Heart left ventricle (tissue), 16 donors: ENCODE results near the gene PLEKHA1. TPM values are rescaled to one million over a fixed set of nuclear protein-coding genes. Genes with fewer than 3 reads are reported as not detected.
A peak's percentile ranks its signal among the peaks of the same experiment; 100 is the strongest.

Experiments
- ATAC-seq, 4 donors: fragments of 200-7000 bp; cut with Tn5 transposase; one replicate each; pipeline ENCODE4 v1.9.1; 2020 to 2022; ENCODE audit warnings: moderate library complexity in 4 of 4, mild to moderate bottlenecking in 3 of 4, moderate number of reproducible peaks in 1 of 4
- DNase-seq, 5 donors: peaks; one replicate each; pipeline ENCODE4 v3.0.0-alpha.2; 2020
- H3K27ac ChIP-seq, 12 donors: fragments of 200-600 bp; sonication (generic) in 4 of 12; one replicate each; pipeline versions ENCODE4 v1.5.0 to v1.8.0; 2016 to 2022; ENCODE audit warnings: mild to moderate bottlenecking in 2 of 12
- H3K27me3 ChIP-seq, 9 donors: fragments of 200-600 bp; sonication (generic) in 2 of 9; one replicate each; pipeline versions ENCODE4 v1.5.1 to v1.8.0; 2016 to 2022; ENCODE audit warnings: mild to moderate bottlenecking in 3 of 9
- H3K36me3 ChIP-seq, 9 donors: fragments of 200-600 bp; sonication (generic) in 2 of 9; one replicate each; pipeline versions ENCODE4 v1.5.0 to v1.8.0; 2018 to 2022; ENCODE audit warnings: mild to moderate bottlenecking in 2 of 9
- H3K4me1 ChIP-seq, 12 donors: fragments of 200-600 bp; sonication (generic) in 4 of 12; one replicate each; pipeline versions ENCODE4 v1.5.0 to v1.8.0; 2016 to 2022; ENCODE audit warnings: mild to moderate bottlenecking in 3 of 12
- H3K4me3 ChIP-seq, 12 donors: fragments of 200-600 bp; sonication (generic) in 4 of 12; one replicate each; pipeline versions ENCODE4 v1.5.0 to v1.8.0; 2017 to 2022; ENCODE audit warnings: mild to moderate bottlenecking in 9 of 12, moderate library complexity in 4 of 12
- H3K9me3 ChIP-seq, 12 donors: fragments of 200-600 bp; sonication (generic) in 4 of 12; one replicate each; pipeline versions ENCODE4 v1.5.0 to v1.8.0; 2016 to 2022; ENCODE audit warnings: mild to moderate bottlenecking in 1 of 12
- CTCF ChIP-seq, 12 donors: fragments of 200-600 bp; sonication (generic) in 4 of 12; IDR thresholded peaks; one replicate each; pipeline versions ENCODE4 v1.5.0 to v1.8.0; 2018 to 2022; ENCODE audit warnings: antibody characterized with exemption in 12 of 12, mild to moderate bottlenecking in 5 of 12
- POLR2A ChIP-seq, 2 donors: fragments of 450-650 bp; IDR thresholded peaks; one replicate each; pipeline ENCODE4 v1.6.1; 2017; ENCODE audit warnings: antibody characterized with exemption in 2 of 2, mild to moderate bottlenecking in 2 of 2, moderate library complexity in 2 of 2
- WGBS, 4 donors: extraction: QIAGEN DNeasy Blood & Tissue Kit in 2 of 4; methylation state at CpG; one replicate each; pipeline versions ENCODE4 v1.1.5 to v1.1.7; 2013 to 2018; 5-methylcytosine and 5-hydroxymethylcytosine counted together
- intact Hi-C, 10 donors: fragments of 100-400 bp; cut with DNase I; formaldehyde crosslinking; loops; one replicate each; pipeline versions ENCODE4 v1.11.1 to v1.14.2; 2022
- polyA plus RNA-seq, 2 donors: library from polyadenylated mRNA; stranded (reverse); fragments of 200-250 nt; gene quantifications; one replicate each; pipeline ENCODE4 v1.2.3, GENCODE V29; 2013
- total RNA-seq, 9 donors: library from RNA; depleted of rRNA in 2 of 9; stranded (reverse); fragments of >200 nt in 2 of 9; fragmentation: NEBNext Ultra II Directional in 3 of 9; extraction: Animal tissue kit (Norgen Biotek cat#: 25700) in 3 of 9; gene quantifications; one replicate each; pipeline versions ENCODE4 v1.1.0 to v1.2.4, GENCODE V29; 2016 to 2023
- donor health status: ischemic (EF 13 %, LVEDD 7.1; RV severe dilation, severe dysfunction).
- donor health status: healthy with polysubstance abuse.
- donor health status: DM: no; HTN: yes; CAD: no.
- donor health status: DM: no; HTN: no; CAD: no.
- donor health status: ischemic (EF 25% LVEDD 6.9; RV normal size, moderate dysfunction).
- donor health status: ischemic (EF 25% LVEDD 5.7; RV mildly dilated, moderate dysfunction).
- donor health status: healthy.
- donor health status: DM: yes; HTN: yes; CAD: no.
- donor health status: ischemic (EF 35%, LVEDD 5.7; RV mildly dilated, moderate dysfunction).
- donor health status: nonischemic (EF 11% LVEDD 7.7; RV severe dilation, severe dysfunction).
- donor health status: DM: yes; HTN: yes; CAD: no.
- donor health status: PGD.
- donor health status: ischemic (EF 29% LVEDD 5.4; RV normal size, mild dysfunction).
- donor health status: nonischemic (EF 23%, LVEDD 6.1; RV moderate dilation, normal function).

Gene PLEKHA1
- total and polyA plus RNA-seq, 11 donors, result 14.1 to 70.6 (median 43.3) TPM

DNA sequence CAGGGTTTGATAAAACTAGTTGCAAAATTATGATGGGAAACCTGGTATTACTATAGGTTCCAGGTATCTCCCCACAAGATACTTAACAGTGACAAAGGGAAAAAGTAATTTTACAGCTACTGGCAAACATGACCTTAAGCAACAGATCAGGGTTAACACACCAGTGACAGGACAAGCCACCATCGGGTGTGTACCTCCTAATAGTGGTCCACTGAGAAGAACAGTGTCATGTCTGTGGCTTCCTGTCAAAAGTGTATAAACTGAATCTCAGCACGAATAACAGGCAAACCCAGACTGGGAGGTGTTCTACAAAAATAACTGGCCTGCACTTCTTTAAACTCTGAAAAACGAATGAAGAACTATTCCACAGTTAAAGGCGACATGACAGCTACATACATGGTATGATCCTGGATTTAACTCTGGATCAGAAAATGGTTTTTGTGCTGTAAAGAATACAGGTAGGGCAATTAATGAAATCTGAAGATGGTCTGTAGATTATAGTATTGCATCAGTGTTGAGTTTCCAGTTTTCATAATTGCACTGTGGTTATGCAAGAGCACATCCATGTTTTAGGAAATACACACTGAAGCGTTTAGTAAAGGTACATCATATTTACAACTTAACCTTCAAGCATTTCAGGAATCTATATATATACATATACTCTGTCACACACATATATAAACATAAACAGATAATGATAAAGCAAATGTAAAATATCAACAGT lies 47.9 kb downstream of the PLEKHA1 start:
- no peak for TF ChIP-seq POLR2A (IDR thresholded peaks at IDR 0.05)
- no peak for TF ChIP-seq CTCF (IDR thresholded peaks at IDR 0.05)
- intact Hi-C loops, result loop anchor here in 2 of 10 donors (5.0 kb wide), 2 partner anchors 35 to 45 kb away; no protein-coding TSS in a partner anchor
- Histone ChIP-seq H3K9me3 (no peaks in the 10 kb centered on the region), H3K4me3 (no peak overlapping the region), H3K27ac (peak overlapping the region in 2 of 12 donors; percentile 5 to 34), H3K36me3 (peaks cover 0 to 91% (median 25%) of the 10 kb centered on the region in 9 donors), H3K27me3 (no peaks in the 10 kb centered on the region), H3K4me1 (peaks cover 0 to 47% (median 11%) of the 10 kb centered on the region in 12 donors)
- no peak for DNase-seq
- WGBS, 4 donors, result 61 to 73% (median 70%) methylated on average over 5 of the region's 5 CpGs
- peak in 2 of 4 donors; percentile 38 to 51 for ATAC-seq

GRCh38 chr10:122424059-122424458 lies 49.6 kb downstream of the PLEKHA1 start:
- ATAC-seq (no peak), DNase-seq (no peak)
- peaks cover 0 to 89% (median 21%) of the 10 kb centered on the region in 9 donors for H3K36me3 ChIP-seq
- intact Hi-C loops, result loop anchor here in 2 of 10 donors (5.0 kb wide), 2 partner anchors 37 to 47 kb away; no protein-coding TSS in a partner anchor
- TF ChIP-seq POLR2A (IDR thresholded peaks at IDR 0.05) (no peak), CTCF (IDR thresholded peaks at IDR 0.05) (no peak)
- no peak overlapping the region for H3K4me3 ChIP-seq
- no peak overlapping the region for H3K27ac ChIP-seq
- 94 to 97% (median 95%) methylated on average over 2 of the region's 2 CpGs for WGBS, 4 donors
- H3K4me1 ChIP-seq, result peaks cover 0 to 37% (median 14%) of the 10 kb centered on the region in 12 donors
- H3K9me3 ChIP-seq, result no peaks in the 10 kb centered on the region
- no peaks in the 10 kb centered on the region for H3K27me3 ChIP-seq

- TF ChIP-seq CTCF (IDR thresholded peaks at IDR 0.05) (no peak), POLR2A (IDR thresholded peaks at IDR 0.05) (no peak)
- no peak for ATAC-seq
- peaks cover 0 to 14% (median 3%) of the 10 kb centered on the region in 12 donors for H3K4me1 ChIP-seq
- H3K36me3 ChIP-seq, result peaks cover 0 to 91% (median 36%) of the 10 kb centered on the region in 9 donors
- intact Hi-C loops, result no loop called here
- H3K27me3 ChIP-seq, result no peaks in the 10 kb centered on the region
- no peak overlapping the region for H3K4me3 ChIP-seq
- H3K9me3 ChIP-seq, result no peaks in the 10 kb centered on the region
- no peak overlapping the region for H3K27ac ChIP-seq
- 83 to 89% (median 85%) methylated on average over 6 of the region's 6 CpGs for WGBS, 4 donors
- no peak for DNase-seq
Measured at GRCh38 chr10:122426829-122427228, 52.3 kb downstream of the PLEKHA1 start.

DNA sequence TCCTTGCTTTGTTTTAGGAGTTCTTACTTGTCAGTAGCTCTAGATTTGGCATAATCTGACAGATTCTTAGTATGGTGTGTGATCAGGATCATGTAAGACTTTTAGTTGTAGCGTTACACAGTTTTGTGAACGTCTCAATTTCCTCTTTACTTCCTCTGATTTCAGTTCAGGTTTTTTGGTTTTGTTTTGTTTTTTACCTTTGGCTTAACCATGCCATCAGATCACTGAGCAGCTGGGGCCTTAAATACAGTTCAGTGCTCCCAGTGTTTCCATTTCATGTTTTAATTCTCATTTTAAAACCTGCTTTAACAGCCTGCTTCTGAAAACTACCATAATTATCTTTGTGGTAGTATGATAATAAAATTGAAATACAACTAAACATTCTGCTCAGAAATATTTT lies 52.8 kb downstream of the PLEKHA1 start:
- no peak overlapping the region for H3K4me3 ChIP-seq
- TF ChIP-seq POLR2A (IDR thresholded peaks at IDR 0.05) (no peak), CTCF (IDR thresholded peaks at IDR 0.05) (no peak)
- peaks cover 0 to 91% (median 36%) of the 10 kb centered on the region in 9 donors for H3K36me3 ChIP-seq
- WGBS, 4 donors, result 69 to 73% (median 70%) methylated on average over 2 of the region's 2 CpGs
- no peaks in the 10 kb centered on the region for H3K9me3 ChIP-seq
- no peak for DNase-seq
- ATAC-seq, result no peak
- intact Hi-C loops, result no loop called here
- H3K4me1 ChIP-seq, result peaks cover 0 to 11% (median 2%) of the 10 kb centered on the region in 12 donors
- no peak overlapping the region for H3K27ac ChIP-seq
- H3K27me3 ChIP-seq, result no peaks in the 10 kb centered on the region
